GM12875 (cell line): Measurements from ENCODE around the gene MCF2L2.

Source experiments
- H3K4me3 ChIP-seq: one replicate; pipeline ENCODE4 v1.5.1; 2011; ENCODE audit warnings: low read depth, low read length, control low read depth
- CTCF ChIP-seq: IDR thresholded peaks from 2 replicates; pipeline ENCODE4 v1.5.1; 2011; ENCODE audit warnings: low read depth, mild to moderate bottlenecking, control low read depth, inconsistent platforms, low read length, moderate library complexity, borderline replicate concordance; ENCODE audit not compliant: insufficient read depth

The MCF2L2 gene

DNA sequence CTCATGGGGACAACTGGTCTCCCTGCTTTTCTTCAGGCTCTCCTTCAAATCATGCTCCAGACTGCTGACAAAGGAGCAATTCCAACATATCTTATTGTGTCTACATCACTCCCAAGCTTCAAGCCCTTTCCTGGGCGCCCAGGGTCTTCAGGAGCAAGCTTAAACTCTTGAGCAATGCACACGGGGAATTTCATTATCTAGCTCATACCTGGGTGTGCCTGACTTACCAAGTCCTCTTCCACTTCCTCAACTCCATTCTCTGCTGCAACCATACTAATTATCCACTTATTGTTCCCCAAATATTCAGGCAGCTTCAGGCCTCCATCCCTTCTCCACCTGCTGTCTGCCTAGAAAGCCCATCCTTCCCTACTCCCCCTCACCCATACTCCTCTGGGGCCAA is 124.7 kb downstream of the MCF2L2 start:
- no peak for TF ChIP-seq CTCF
- no peak overlapping the region for H3K4me3 ChIP-seq

GRCh38 chr3:183301937-183302580 is 126.4 kb downstream of the MCF2L2 start:
- no peak overlapping the region for H3K4me3 ChIP-seq
- no peak for TF ChIP-seq CTCF

DNA sequence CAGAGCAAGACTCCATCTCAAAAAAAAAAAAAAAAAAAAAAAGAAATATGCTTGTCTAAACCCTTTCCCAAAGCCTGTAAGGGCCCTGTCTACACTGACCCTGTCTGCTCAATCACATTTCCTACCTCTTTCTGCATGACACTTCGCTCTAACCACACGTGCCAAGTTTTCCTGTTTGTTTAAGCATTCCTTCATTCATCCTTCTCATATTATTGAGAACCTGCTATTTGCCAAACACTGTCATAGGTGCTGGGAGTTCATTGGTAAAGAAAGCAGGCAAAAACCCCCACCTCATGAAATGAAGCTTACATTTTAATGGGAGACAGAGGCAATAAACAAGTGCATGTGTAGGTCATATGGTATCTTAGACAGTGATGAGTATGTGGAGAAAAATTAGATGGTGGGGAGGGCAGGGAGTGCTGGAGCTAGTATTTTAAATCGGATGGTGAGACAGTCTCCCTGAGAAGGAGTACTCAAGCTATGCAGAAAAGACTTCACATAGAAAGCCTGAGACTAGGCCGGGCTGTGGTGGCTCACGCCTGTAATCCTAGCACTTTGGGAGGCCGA is 127.3 kb downstream of the MCF2L2 start:
- no peak for TF ChIP-seq CTCF
- no peak overlapping the region for H3K4me3 ChIP-seq

DNA sequence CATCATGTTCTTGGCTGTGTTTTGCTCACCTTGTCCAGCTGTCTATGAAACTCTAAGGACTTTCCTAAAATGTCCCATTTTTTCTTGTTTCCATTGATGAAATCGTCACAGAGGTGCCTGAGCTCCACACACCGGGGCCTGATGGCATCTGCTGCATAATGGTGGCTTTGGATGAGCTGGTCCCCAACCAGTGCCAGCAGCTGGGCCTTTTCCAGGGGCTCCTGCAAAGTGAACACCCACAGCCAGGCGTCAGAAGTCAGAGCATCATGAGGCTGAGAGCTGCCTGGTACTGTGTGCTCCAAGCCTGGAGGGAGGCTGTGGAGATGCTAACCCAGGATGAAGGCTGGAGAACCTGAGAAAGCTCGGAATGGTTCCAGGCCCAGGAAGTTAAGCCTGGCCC is 128.4 kb downstream of the MCF2L2 start:
- no peak overlapping the region for H3K4me3 ChIP-seq
- no peak for TF ChIP-seq CTCF

DNA sequence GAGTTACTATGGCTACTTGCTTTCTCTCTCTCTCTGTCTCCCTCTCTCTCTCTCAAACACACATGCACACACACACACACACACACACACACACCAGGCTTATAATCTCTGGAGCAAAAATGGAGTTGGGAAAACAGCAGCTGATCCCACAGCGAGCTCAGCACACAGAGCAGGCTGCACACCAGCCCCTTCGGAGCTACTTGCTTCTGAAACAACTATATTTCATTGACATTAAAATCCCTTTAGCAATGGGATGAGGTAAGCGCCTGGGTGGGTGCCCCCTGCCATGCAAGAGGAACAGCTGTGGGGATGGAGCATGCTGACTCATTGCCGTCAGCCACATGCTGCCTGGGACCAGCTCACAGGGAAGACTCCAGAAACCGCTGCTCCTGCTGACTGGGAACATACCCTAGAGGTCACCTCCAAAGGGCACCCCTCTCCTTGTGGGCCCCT is 129.7 kb downstream of the MCF2L2 start:
- no peak overlapping the region for H3K4me3 ChIP-seq
- no peak for TF ChIP-seq CTCF

GRCh38 chr3:183296944-183297343 is 131.5 kb downstream of the MCF2L2 start:
- no peak for TF ChIP-seq CTCF
- H3K4me3 ChIP-seq: no peak overlapping the region

- H3K4me3 ChIP-seq: no peak overlapping the region
- TF ChIP-seq CTCF: no peak
Measured at GRCh38 chr3:183295211-183295610, 133.2 kb downstream of the MCF2L2 start.
